PC-9 (cell line): ENCODE data around the gene ARID5B. TPM values are rescaled to one million over a fixed set of nuclear protein-coding genes. Genes with fewer than 3 reads are reported as not detected.

Experiments used
- BruUV-seq: library from RNA; stranded (reverse); fragments of 400-500 nt; replicated peaks from 2 replicates; lab custom pipeline; 2021; lab: Mats Ljungman, UMichigan
- CTCF ChIA-PET: fragments of 300-600 bp; sonication (Branson Sonifier 250); formaldehyde crosslinking; loops from one replicate; lab custom pipeline; 2022; ENCODE audit warnings: antibody characterized with exemption; lab: Charles Lee
- POLR2A ChIA-PET: fragments of 300-600 bp; sonication (Branson Sonifier 250); formaldehyde crosslinking; loops from one replicate; lab custom pipeline; 2022; ENCODE audit warnings: antibody characterized with exemption; ENCODE audit not compliant: unreplicated experiment; lab: Charles Lee
- DNase-seq, 2 experiments: peaks; one replicate each; pipeline versions ENCODE4 v3.0.0 to v3.0.0-alpha.2; 2015 to 2022; ENCODE audit warnings: mixed read lengths in 1 of 2
- H2AFZ ChIP-seq: fragments of 200-600 bp; sonication (generic); 2 replicates; pipeline ENCODE4 v1.8.1; 2017; ENCODE audit warnings: antibody characterized with exemption
- H3F3A ChIP-seq: fragments of 200-600 bp; sonication (generic); 2 replicates; pipeline ENCODE4 v1.8.1; 2017; ENCODE audit warnings: antibody characterized with exemption, mild to moderate bottlenecking, low read depth; ENCODE audit not compliant: insufficient read depth
- H3K27ac ChIP-seq: fragments of 200-600 bp; sonication (generic); 2 replicates; pipeline ENCODE4 v1.6.1; 2016; ENCODE audit warnings: mixed run types
- H3K27me3 ChIP-seq: fragments of 200-600 bp; sonication (generic); 2 replicates; pipeline ENCODE4 v1.6.1; 2016; ENCODE audit warnings: low read depth, mixed run types; ENCODE audit not compliant: insufficient read depth
- H3K36me3 ChIP-seq: fragments of 200-600 bp; sonication (generic); 2 replicates; pipeline ENCODE4 v1.6.1; 2016; ENCODE audit warnings: low read depth, mixed run types
- H3K4me1 ChIP-seq: fragments of 200-600 bp; sonication (generic); replicated peaks from 2 replicates; pipeline ENCODE4 v1.6.1; 2016; ENCODE audit warnings: mixed run types; ENCODE audit not compliant: insufficient read depth
- H3K4me2 ChIP-seq: fragments of 200-600 bp; sonication (generic); 2 replicates; pipeline ENCODE4 v1.6.1; 2017; ENCODE audit warnings: mixed run types
- H3K4me3 ChIP-seq: fragments of 200-600 bp; sonication (generic); 2 replicates; pipeline ENCODE4 v1.6.1; 2016; ENCODE audit warnings: mixed run types
- H3K79me2 ChIP-seq: fragments of 200-600 bp; sonication (generic); 2 replicates; pipeline ENCODE4 v1.6.1; 2017; ENCODE audit warnings: low read depth, mixed run types
- H3K9me2 ChIP-seq: fragments of 200-600 bp; sonication (generic); 2 replicates; pipeline ENCODE4 v1.8.1; 2017; ENCODE audit warnings: mild to moderate bottlenecking; ENCODE audit not compliant: insufficient read depth
- H3K9me3 ChIP-seq: fragments of 200-600 bp; sonication (generic); 2 replicates; pipeline ENCODE4 v1.8.1; 2016; ENCODE audit warnings: low read depth; ENCODE audit not compliant: insufficient read depth
- H4K20me1 ChIP-seq: fragments of 200-600 bp; sonication (generic); 2 replicates; pipeline ENCODE4 v1.8.1; 2017; ENCODE audit not compliant: insufficient read depth
- EZH2 ChIP-seq: fragments of 200-600 bp; sonication (generic); IDR thresholded peaks from 2 replicates; pipeline ENCODE4 v1.8.0; 2017; ENCODE audit warnings: antibody characterized with exemption, low read depth
- intact Hi-C: fragments of 100-400 bp; cut with micrococcal nuclease; formaldehyde crosslinking; loops from one replicate; pipeline ENCODE4 v1.10.0; 2022; ENCODE audit not compliant: unreplicated experiment
- total RNA-seq: library from RNA; stranded (reverse); gene quantifications from 2 replicates; pipeline ENCODE4 v1.2.3, GENCODE V29; 2021
- TF ChIP-seq, protein P1 (sequence below): fragments of 200-600 bp; sonication (generic); conservative IDR thresholded peaks from 2 replicates; pipeline ENCODE4 v1.6.1; 2017; ENCODE audit warnings: mixed run types, antibody characterized with exemption, mild to moderate bottlenecking, moderate library complexity

The ARID5B gene
- total RNA-seq, 1 experiment from 2014 or later = 7.4 TPM

GRCh38 chr10:62084451-62084850, 183.0 kb downstream of the ARID5B start:
- Histone ChIP-seq H4K20me1 (no peaks in the 10 kb centered on the region), H3K27ac (no peak overlapping the region), H3K4me2 (no peak overlapping the region), H2AFZ (no peak overlapping the region), H3K27me3 (no peaks in the 10 kb centered on the region), H3K9me2 (0 out of 2 replicates have a peak, but pooled peaks cover 2% of the 10 kb centered on the region), H3K4me1 (peaks cover 49% of the 10 kb centered on the region), H3F3A (no peaks in the 10 kb centered on the region), H3K36me3 (no peaks in the 10 kb centered on the region), H3K9me3 (no peaks in the 10 kb centered on the region), H3K4me3 (no peak overlapping the region), H3K79me2 (no peaks in the 10 kb centered on the region)
- ChIA-PET CTCF (no interaction called here), POLR2A (interaction anchor here (0.5 kb wide), 1 partner anchor 35 kb away, joined by 3 read pairs; no protein-coding TSS in a partner anchor)
- no TSS peak for BruUV-seq
- intact Hi-C loops = no loop called here
- TF ChIP-seq, protein P1, sequence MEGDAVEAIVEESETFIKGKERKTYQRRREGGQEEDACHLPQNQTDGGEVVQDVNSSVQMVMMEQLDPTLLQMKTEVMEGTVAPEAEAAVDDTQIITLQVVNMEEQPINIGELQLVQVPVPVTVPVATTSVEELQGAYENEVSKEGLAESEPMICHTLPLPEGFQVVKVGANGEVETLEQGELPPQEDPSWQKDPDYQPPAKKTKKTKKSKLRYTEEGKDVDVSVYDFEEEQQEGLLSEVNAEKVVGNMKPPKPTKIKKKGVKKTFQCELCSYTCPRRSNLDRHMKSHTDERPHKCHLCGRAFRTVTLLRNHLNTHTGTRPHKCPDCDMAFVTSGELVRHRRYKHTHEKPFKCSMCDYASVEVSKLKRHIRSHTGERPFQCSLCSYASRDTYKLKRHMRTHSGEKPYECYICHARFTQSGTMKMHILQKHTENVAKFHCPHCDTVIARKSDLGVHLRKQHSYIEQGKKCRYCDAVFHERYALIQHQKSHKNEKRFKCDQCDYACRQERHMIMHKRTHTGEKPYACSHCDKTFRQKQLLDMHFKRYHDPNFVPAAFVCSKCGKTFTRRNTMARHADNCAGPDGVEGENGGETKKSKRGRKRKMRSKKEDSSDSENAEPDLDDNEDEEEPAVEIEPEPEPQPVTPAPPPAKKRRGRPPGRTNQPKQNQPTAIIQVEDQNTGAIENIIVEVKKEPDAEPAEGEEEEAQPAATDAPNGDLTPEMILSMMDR = no peak
- no peak for TF ChIP-seq EZH2
- DNase-seq = peak in 1 of 2 experiments; percentile 34

- H3K4me1 ChIP-seq = peaks cover 49% of the 10 kb centered on the region
- no peaks in the 10 kb centered on the region for H4K20me1 ChIP-seq
- H3K36me3 ChIP-seq = no peaks in the 10 kb centered on the region
- no peak for DNase-seq
- H3K79me2 ChIP-seq = no peaks in the 10 kb centered on the region
- H3F3A ChIP-seq = no peaks in the 10 kb centered on the region
- no peak for TF ChIP-seq EZH2
- TF ChIP-seq, protein P1 = no peak
- no peak overlapping the region for H3K27ac ChIP-seq
- H3K4me2 ChIP-seq = no peak overlapping the region
- ChIA-PET POLR2A (no interaction called here), CTCF (no interaction called here)
- no TSS peak for BruUV-seq
- H3K9me2 ChIP-seq = 0 out of 2 replicates have a peak, but pooled peaks cover 2% of the 10 kb centered on the region
- H2AFZ ChIP-seq = no peak overlapping the region
- H3K27me3 ChIP-seq = no peaks in the 10 kb centered on the region
- intact Hi-C loops = no loop called here
- H3K4me3 ChIP-seq = no peak overlapping the region
- no peaks in the 10 kb centered on the region for H3K9me3 ChIP-seq
These were observed 183.9 kb downstream of the ARID5B start for GRCh38 chr10:62085404-62085803.

- no peak overlapping the region for H3K27ac ChIP-seq
- no TSS peak for BruUV-seq
- CTCF ChIA-PET = no interaction called here
These were observed 184.3 kb downstream of the ARID5B start for GRCh38 chr10:62085821-62086220.

More at GRCh38 chr10:62085821-62086220, 184.3 kb downstream of the ARID5B start:
- POLR2A ChIA-PET = no interaction called here
- Histone ChIP-seq H3K4me2 (no peak overlapping the region), H4K20me1 (no peaks in the 10 kb centered on the region), H2AFZ (no peak overlapping the region), H3F3A (no peaks in the 10 kb centered on the region), H3K4me1 (peaks cover 49% of the 10 kb centered on the region), H3K36me3 (no peaks in the 10 kb centered on the region), H3K79me2 (no peaks in the 10 kb centered on the region), H3K9me3 (no peaks in the 10 kb centered on the region), H3K27me3 (no peaks in the 10 kb centered on the region), H3K4me3 (no peak overlapping the region), H3K9me2 (0 out of 2 replicates have a peak, but pooled peaks cover 2% of the 10 kb centered on the region)
- intact Hi-C loops = no loop called here
- no peak for TF ChIP-seq EZH2
- TF ChIP-seq, protein P1 = no peak
- DNase-seq = peak in 1 of 2 experiments; percentile 15
